ENCODE results near the gene FBLIM1. TPM values are rescaled to one million over a fixed set of nuclear protein-coding genes. Genes with fewer than 3 reads are reported as not detected.

The FBLIM1 gene
- total RNA-seq, 1 donor from 2014 or later = not detected

DNA sequence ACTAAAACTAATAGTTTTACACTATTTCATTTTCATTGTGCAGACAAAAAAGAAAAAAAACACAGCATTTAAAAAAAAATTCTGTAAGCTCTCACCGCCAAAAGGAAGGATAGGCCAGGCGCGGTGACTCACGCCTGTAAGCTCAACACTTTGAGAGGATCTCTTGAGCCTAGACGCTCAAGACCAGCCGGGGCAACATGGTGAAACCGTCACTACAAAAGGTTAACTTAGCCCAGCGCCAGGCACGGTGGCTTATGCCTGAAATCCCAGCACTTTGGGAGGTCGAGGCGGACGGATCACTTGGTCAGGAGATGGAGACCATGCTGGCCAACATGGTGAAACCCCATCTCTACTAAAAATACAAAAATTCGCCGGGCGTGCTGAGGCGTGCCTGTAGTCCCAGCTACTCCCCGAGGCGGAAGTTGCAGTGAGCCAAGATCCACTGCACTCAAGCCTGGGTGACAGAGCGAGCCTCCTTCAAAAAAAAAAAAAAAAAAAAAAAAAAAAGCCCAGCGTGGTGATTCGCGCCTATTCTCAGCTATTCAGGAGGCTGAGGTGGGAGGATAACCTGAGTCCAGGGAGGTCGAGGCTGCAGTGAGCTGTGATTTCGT, 74.6 kb downstream of the FBLIM1 start:
- Mint-ChIP-seq H3K27ac (peak overlapping the region; percentile 97), H3K9me3 (no peaks in the 10 kb centered on the region), H3K4me1 (ENCODE audit: low read depth) (peaks cover 28% of the 10 kb centered on the region), H3K27me3 (ENCODE audit: low read depth) (no peaks in the 10 kb centered on the region), H3K4me3 (ENCODE audit: low read depth) (peak overlapping the region; percentile 88), H3K36me3 (ENCODE audit: low read depth) (peaks cover 9% of the 10 kb centered on the region)
- DNase-seq (ENCODE audit: low spot score) = peak; percentile 55
- intact Hi-C loops (cut with micrococcal nuclease) = loop anchor here (1.0 kb wide), 2 partner anchors 86 to 133 kb away; no protein-coding TSS in a partner anchor

DNA sequence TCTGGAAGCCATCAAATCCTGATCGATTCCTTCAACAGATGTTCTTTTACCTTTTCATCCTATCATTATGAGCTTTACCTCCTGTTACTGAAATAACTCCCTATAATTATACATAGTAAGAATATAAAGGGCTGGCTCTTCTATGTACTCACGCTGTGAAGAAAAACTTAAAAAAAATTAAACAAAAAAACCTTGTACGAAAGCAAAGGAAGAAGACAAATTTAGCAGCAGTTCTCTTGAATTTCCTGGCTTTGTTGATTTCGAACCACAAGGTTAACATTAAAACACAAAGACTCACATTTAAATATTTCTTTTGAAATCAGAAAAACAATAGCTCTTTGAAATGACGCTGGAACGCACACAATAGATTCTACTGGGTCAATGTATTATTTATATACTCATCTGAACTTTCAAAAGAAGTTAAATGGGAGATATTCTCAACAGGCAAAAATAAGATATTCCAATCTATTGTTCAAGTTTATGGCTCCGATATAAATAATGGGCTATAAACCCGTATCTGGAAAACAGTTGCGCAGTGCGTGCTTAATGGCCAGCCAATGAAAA, 75.3 kb downstream of the FBLIM1 start:
- DNase-seq (ENCODE audit: low spot score) = no peak
- Mint-ChIP-seq H3K27ac (peak overlapping the region; percentile 97), H3K36me3 (ENCODE audit: low read depth) (peaks cover 9% of the 10 kb centered on the region), H3K4me3 (ENCODE audit: low read depth) (peak overlapping the region; percentile 88), H3K27me3 (ENCODE audit: low read depth) (no peaks in the 10 kb centered on the region), H3K4me1 (ENCODE audit: low read depth) (peaks cover 28% of the 10 kb centered on the region), H3K9me3 (no peaks in the 10 kb centered on the region)
- intact Hi-C loops (cut with micrococcal nuclease) = loop anchor here (1.0 to 2.0 kb wide), 4 partner anchors 85 to 309 kb away; partner anchors contain the start of gene CASP9

DNA sequence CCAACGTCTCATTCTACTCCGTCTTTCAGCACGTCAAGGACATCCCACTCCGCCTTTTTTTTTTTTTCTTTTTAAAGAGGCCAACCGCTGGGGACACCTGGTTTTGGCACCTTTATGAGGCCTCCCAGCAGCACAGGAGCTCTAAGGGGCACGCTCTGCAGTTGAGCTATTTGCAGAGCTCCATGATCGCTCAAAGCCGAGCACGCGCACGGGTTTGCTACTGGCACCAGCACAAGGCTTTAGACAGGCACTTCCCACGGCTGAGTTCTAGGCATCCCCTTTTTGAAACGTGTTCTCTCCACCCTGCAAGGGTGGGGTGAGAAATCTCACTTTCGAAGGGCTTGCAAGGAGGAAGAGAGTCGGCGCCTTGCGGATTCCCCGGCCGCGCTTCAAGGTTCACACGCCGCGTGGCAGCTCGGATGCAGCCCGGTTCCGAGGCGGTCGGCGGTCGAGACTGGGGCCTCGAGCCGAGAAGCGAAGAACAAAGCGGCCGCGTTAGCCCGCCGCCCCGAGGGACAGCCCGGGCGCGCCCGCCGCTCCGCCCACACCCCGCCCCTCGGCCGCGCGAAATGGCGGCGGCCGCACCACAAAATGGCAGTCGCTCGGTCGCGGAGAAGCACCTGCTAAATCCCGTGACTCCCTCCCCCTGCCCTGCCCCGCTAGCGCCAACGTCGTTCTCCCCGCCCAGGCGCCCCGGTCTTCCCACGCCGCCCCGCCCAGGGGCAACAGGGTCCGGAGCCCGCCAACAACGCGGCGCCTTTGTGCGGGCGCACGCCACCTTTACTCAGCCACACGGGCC, 76.0 kb downstream of the FBLIM1 start:
- Mint-ChIP-seq H3K27me3 (ENCODE audit: low read depth) (no peaks in the 10 kb centered on the region), H3K36me3 (ENCODE audit: low read depth) (peaks cover 9% of the 10 kb centered on the region), H3K9me3 (no peaks in the 10 kb centered on the region), H3K4me1 (ENCODE audit: low read depth) (peaks cover 26% of the 10 kb centered on the region), H3K27ac (peak overlapping the region; percentile 97), H3K4me3 (ENCODE audit: low read depth) (peak overlapping the region; percentile 88)
- DNase-seq (ENCODE audit: low spot score) = peak; percentile 87
- intact Hi-C loops (cut with micrococcal nuclease) = loop anchor here (1.0 to 2.0 kb wide), 4 partner anchors 13 to 533 kb away; partner anchors contain the start of genes CASP9, SPEN and SZRD1

DNA sequence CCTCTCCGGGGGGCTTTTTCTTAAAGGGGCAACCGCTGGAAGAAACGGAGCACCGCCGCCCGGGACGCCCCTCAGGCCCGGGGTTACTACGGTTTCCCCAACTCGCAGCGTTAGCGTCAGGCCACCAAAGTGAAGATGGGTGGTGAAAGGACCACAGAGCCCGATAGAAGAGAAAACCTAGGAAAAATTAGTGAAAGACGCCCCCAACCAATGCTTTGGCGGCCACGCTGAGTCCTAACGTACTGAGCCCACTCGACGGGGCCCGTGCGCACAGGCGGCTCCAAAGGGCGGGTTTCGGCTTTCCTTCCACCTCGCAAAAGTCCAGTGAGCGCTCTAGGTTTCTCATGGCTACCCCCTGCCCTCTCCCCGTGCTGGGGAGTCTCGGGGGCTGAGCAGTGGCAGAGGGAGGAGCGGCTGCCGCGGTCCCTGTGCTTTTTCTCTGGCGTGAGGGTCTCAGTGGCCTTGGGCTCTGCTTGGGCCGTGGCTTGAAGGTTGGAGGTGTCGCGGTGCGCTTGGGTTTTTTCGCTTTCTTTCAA, 76.7 kb downstream of the FBLIM1 start:
- H3K4me3 Mint-ChIP-seq (ENCODE audit: low read depth) = peak overlapping the region; percentile 88
- peak overlapping the region; percentile 97 for H3K27ac Mint-ChIP-seq
- H3K9me3 Mint-ChIP-seq = no peaks in the 10 kb centered on the region
- H3K27me3 Mint-ChIP-seq (ENCODE audit: low read depth) = no peaks in the 10 kb centered on the region
- DNase-seq (ENCODE audit: low spot score) = no peak
- H3K4me1 Mint-ChIP-seq (ENCODE audit: low read depth) = peaks cover 20% of the 10 kb centered on the region
- intact Hi-C loops (cut with micrococcal nuclease) = loop anchor here (1.0 to 2.0 kb wide), 4 partner anchors 12 to 532 kb away; partner anchors contain the start of genes CASP9, SPEN and SZRD1
- peaks cover 9% of the 10 kb centered on the region for H3K36me3 Mint-ChIP-seq (ENCODE audit: low read depth)

DNA sequence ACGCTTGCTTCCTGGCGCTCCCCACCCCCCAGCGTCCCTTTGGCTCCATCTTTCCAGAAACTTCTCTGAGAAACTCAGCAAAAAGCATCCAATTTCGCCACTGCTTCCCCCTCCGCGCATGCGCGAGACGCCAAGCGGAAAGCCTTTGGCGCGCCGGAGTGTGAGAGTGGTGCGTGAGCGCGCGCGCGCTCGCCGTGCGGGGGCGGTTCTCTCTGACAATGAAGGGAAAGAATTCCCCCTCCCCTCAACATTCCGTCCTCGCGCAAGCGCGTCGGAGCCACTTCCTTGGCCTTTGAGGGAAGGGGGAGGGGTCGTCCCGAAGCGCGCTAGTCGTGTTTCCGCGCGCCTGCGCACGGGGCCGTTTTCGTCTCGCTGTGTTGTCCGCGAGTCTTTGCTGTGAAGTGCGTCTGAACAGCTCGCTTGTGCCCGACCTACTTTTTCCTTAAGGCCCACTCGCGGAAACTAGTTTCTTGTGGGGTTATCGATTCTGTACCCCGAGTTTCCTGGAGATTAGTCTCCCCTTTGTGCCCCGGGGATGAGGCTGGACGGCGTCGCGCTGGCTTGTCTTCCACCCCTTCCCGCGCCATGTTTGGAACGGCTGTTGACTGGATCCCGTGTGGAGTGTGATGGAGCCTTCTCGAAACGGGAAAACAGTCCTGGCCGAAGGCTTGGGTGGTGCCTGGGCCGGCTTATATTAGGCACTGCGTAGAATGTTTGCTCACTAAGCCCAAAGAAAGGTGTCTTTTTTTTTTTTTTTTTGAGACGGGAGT, 77.3 kb downstream of the FBLIM1 start:
- peaks cover 18% of the 10 kb centered on the region for H3K4me1 Mint-ChIP-seq (ENCODE audit: low read depth)
- peak; percentile 98 for DNase-seq (ENCODE audit: low spot score)
- H3K27ac Mint-ChIP-seq = peak overlapping the region; percentile 97
- no peaks in the 10 kb centered on the region for H3K27me3 Mint-ChIP-seq (ENCODE audit: low read depth)
- intact Hi-C loops (cut with micrococcal nuclease) = loop anchor here (1.0 to 2.0 kb wide), 4 partner anchors 11 to 531 kb away; partner anchors contain the start of genes CASP9, SPEN and SZRD1
- H3K36me3 Mint-ChIP-seq (ENCODE audit: low read depth) = peaks cover 9% of the 10 kb centered on the region
- no peaks in the 10 kb centered on the region for H3K9me3 Mint-ChIP-seq
- H3K4me3 Mint-ChIP-seq (ENCODE audit: low read depth) = peak overlapping the region; percentile 88

Other genes starting within 250 kb of the FBLIM1 start
- gene CASP9, start 234.6 kb upstream of the FBLIM1 start, total RNA-seq = 18.6 and 19.4 TPM in 2 replicates
- 10.9 and 18.7 TPM in 2 replicates for gene DNAJC16, start 231.9 kb upstream of the FBLIM1 start, total RNA-seq
- gene AGMAT, start 173.7 kb upstream of the FBLIM1 start, total RNA-seq = 30.1 and 32.5 TPM in 2 replicates
- 46.4 and 47.7 TPM in 2 replicates for gene DDI2, start 141.3 kb upstream of the FBLIM1 start, total RNA-seq
- 55.9 and 61.6 TPM in 2 replicates for gene PLEKHM2, start 74.5 kb upstream of the FBLIM1 start, total RNA-seq
- 1.1 and 1.6 TPM in 2 replicates for gene SLC25A34, start 22.5 kb upstream of the FBLIM1 start, total RNA-seq
- not detected in 2 replicates for gene TMEM82, start 16.3 kb upstream of the FBLIM1 start, total RNA-seq
- gene UQCRHL, start 48.9 kb downstream of the FBLIM1 start, total RNA-seq = 1.5 and 1.6 TPM in 2 replicates
- 75.0 and 75.9 TPM in 2 replicates for gene SPEN, start 88.9 kb downstream of the FBLIM1 start, total RNA-seq
- gene ZBTB17, start 217.3 kb downstream of the FBLIM1 start, total RNA-seq = 65.7 and 67.8 TPM in 2 replicates
- not detected in 2 replicates for gene SRARP, start 245.4 kb downstream of the FBLIM1 start, total RNA-seq

Data from activated T-helper 2 cell treated with anti-CD3 and anti-CD28 coated beads, Interferon-gamma antibody, Interleukin-2, Interleukin-4, amounts not matched to agents 10 μg/mL and 5 μg/mL and 100 μg/mL, durations not matched to agents 14 hours and 24 hours and 36 hours (primary cell).